NT2/D1 (cell line): ENCODE data around the gene NUP43.

Experiments
- DNase-seq: peaks from one replicate; pipeline ENCODE4 v3.0.0-alpha.2; 2011; ENCODE audit warnings: low read depth, low spot score
- H3K27me3 ChIP-seq: 2 replicates; pipeline ENCODE4 v1.6.0; 2011; ENCODE audit warnings: mild to moderate bottlenecking; ENCODE audit not compliant: insufficient read length, insufficient read depth
- H3K36me3 ChIP-seq: 2 replicates; pipeline ENCODE4 v1.6.1; 2011; ENCODE audit warnings: mild to moderate bottlenecking, low read length, mixed read lengths; ENCODE audit not compliant: insufficient read depth, insufficient read length
- H3K4me1 ChIP-seq: 2 replicates; pipeline ENCODE4 v1.5.1; 2011; ENCODE audit not compliant: insufficient read depth, insufficient read length
- H3K4me3 ChIP-seq: 2 replicates; pipeline ENCODE4 v1.5.1; 2011; ENCODE audit warnings: low read depth; ENCODE audit not compliant: insufficient read length
- H3K9ac ChIP-seq: 2 replicates; pipeline ENCODE4 v1.6.0; 2011; ENCODE audit warnings: low read depth; ENCODE audit not compliant: insufficient read length
- H3K9me3 ChIP-seq: 2 replicates; pipeline ENCODE4 v1.5.1; 2011; ENCODE audit warnings: mild to moderate bottlenecking, low read length; ENCODE audit not compliant: insufficient read depth
- SUZ12 ChIP-seq: IDR thresholded peaks from 2 replicates; pipeline ENCODE4 v1.6.1; 2011; ENCODE audit not compliant: insufficient read length, insufficient read depth; ENCODE audit errors: extremely low read depth
- YY1 ChIP-seq: IDR thresholded peaks from 2 replicates; pipeline ENCODE4 v1.6.1; 2011; ENCODE audit not compliant: insufficient read length, insufficient read depth
- ZNF274 ChIP-seq: IDR thresholded peaks from 2 replicates; pipeline ENCODE4 v1.6.1; 2011; ENCODE audit warnings: mild to moderate bottlenecking, low read depth, low read length

NUP43 gene

GRCh38 chr6:149723262-149723661 is 23.1 kb downstream of the NUP43 start:
- no peak for DNase-seq
- Histone ChIP-seq H3K36me3 (peaks cover 36% of the 10 kb centered on the region), H3K9ac (no peak overlapping the region), H3K27me3 (no peaks in the 10 kb centered on the region), H3K9me3 (no peaks in the 10 kb centered on the region), H3K4me3 (no peak overlapping the region), H3K4me1 (no peaks in the 10 kb centered on the region)
- TF ChIP-seq SUZ12 (no peak), YY1 (no peak), ZNF274 (no peak)

- H3K36me3 ChIP-seq, result peaks cover 25% of the 10 kb centered on the region
- no peaks in the 10 kb centered on the region for H3K4me1 ChIP-seq
- H3K27me3 ChIP-seq, result no peaks in the 10 kb centered on the region
- H3K9ac ChIP-seq, result no peak overlapping the region
- TF ChIP-seq YY1, result no peak
- no peak for TF ChIP-seq ZNF274
- no peak for TF ChIP-seq SUZ12
- no peak for DNase-seq
- no peaks in the 10 kb centered on the region for H3K9me3 ChIP-seq
- no peak overlapping the region for H3K4me3 ChIP-seq
These were observed 26.8 kb downstream of the NUP43 start for GRCh38 chr6:149719531-149719930.

- Histone ChIP-seq H3K9ac (peak within 1 kb of the TSS; percentile 98), H3K4me3 (peak within 1 kb of the TSS; percentile 82), H3K9me3 (no peaks in the 10 kb centered on the region), H3K4me1 (no peaks in the 10 kb centered on the region), H3K36me3 (peaks cover 15% of the 10 kb centered on the region), H3K27me3 (no peaks in the 10 kb centered on the region)
- DNase-seq, result peak; percentile 63
- TF ChIP-seq YY1 (peak; percentile 65), ZNF274 (no peak), SUZ12 (no peak)
These were observed 28.5 kb downstream of the NUP43 start, which contains the start of gene LATS1 for GRCh38 chr6:149717588-149718458. TSS of gene LATS1 (minus strand) at chr6:149718101. CDS start at chr6:149702126, 15,975 bp downstream.

- TF ChIP-seq ZNF274 (no peak), SUZ12 (no peak), YY1 (no peak)
- no peak for DNase-seq
- Histone ChIP-seq H3K9ac (peak overlapping the region; percentile 98), H3K9me3 (no peaks in the 10 kb centered on the region), H3K4me1 (no peaks in the 10 kb centered on the region), H3K27me3 (no peaks in the 10 kb centered on the region), H3K36me3 (peaks cover 12% of the 10 kb centered on the region), H3K4me3 (peak overlapping the region; percentile 82)
These were observed 29.1 kb downstream of the NUP43 start for GRCh38 chr6:149717255-149717587.

- peak overlapping the region; percentile 32 for H3K9ac ChIP-seq
- H3K36me3 ChIP-seq, result peaks cover 14% of the 10 kb centered on the region
- DNase-seq, result no peak
- peak overlapping the region; percentile 82 for H3K4me3 ChIP-seq
- no peaks in the 10 kb centered on the region for H3K4me1 ChIP-seq
- TF ChIP-seq YY1 (no peak), SUZ12 (no peak), ZNF274 (no peak)
- no peaks in the 10 kb centered on the region for H3K9me3 ChIP-seq
- no peaks in the 10 kb centered on the region for H3K27me3 ChIP-seq
These were observed 30.0 kb downstream of the NUP43 start for GRCh38 chr6:149716181-149716963.

GRCh38 chr6:149714442-149714841 is 31.9 kb downstream of the NUP43 start:
- Histone ChIP-seq H3K36me3 (peaks cover 10% of the 10 kb centered on the region), H3K4me1 (no peaks in the 10 kb centered on the region), H3K9ac (no peak overlapping the region), H3K27me3 (no peaks in the 10 kb centered on the region), H3K9me3 (no peaks in the 10 kb centered on the region), H3K4me3 (no peak overlapping the region)
- DNase-seq, result no peak
- TF ChIP-seq SUZ12, result no peak
- TF ChIP-seq ZNF274, result no peak
- TF ChIP-seq YY1, result no peak

GRCh38 chr6:149711711-149712110 is 34.6 kb downstream of the NUP43 start:
- TF ChIP-seq ZNF274 (no peak), SUZ12 (no peak)
- H3K4me3 ChIP-seq, result no peak overlapping the region
- H3K9ac ChIP-seq, result no peak overlapping the region
- H3K9me3 ChIP-seq, result no peaks in the 10 kb centered on the region
- no peaks in the 10 kb centered on the region for H3K4me1 ChIP-seq
- no peaks in the 10 kb centered on the region for H3K27me3 ChIP-seq
- H3K36me3 ChIP-seq, result peaks cover 8% of the 10 kb centered on the region
- DNase-seq, result no peak
